22Rv1 (cell line): ENCODE data around the gene LRPAP1.
"Not testable (repeated sequence)": the region's sequence is repeated elsewhere in the genome, so short reads cannot be mapped to it uniquely, and the experiment has no call there.

ENCODE experiments used
- ZFX ChIP-seq: fragments of 450-650 bp; IDR thresholded peaks from 2 replicates; pipeline ENCODE4 v1.6.1; 2017; ENCODE audit warnings: antibody characterized with exemption, borderline replicate concordance
- TF ChIP-seq, protein P1 (sequence below): fragments of 450-650 bp; IDR thresholded peaks from 2 replicates; pipeline ENCODE4 v1.5.1; 2017; ENCODE audit warnings: mild to moderate bottlenecking

DNA sequence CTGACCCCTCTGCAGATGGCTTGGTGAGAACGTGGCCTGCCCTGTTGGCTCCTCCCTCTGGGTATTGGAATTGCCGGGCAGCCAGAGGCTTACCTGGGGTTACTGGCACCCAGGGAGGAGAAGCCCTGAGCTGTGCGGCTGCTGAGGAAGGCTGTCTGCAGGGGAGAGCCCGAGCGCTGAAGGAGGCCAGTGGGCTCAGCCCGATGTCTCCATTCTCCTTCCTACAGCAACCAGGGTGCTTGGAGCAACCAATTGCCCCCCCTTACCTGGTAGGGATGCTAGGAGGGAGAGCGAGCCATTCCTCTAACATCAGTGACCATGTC is 26.3 kb upstream of the LRPAP1 start:
- TF ChIP-seq, protein P1, sequence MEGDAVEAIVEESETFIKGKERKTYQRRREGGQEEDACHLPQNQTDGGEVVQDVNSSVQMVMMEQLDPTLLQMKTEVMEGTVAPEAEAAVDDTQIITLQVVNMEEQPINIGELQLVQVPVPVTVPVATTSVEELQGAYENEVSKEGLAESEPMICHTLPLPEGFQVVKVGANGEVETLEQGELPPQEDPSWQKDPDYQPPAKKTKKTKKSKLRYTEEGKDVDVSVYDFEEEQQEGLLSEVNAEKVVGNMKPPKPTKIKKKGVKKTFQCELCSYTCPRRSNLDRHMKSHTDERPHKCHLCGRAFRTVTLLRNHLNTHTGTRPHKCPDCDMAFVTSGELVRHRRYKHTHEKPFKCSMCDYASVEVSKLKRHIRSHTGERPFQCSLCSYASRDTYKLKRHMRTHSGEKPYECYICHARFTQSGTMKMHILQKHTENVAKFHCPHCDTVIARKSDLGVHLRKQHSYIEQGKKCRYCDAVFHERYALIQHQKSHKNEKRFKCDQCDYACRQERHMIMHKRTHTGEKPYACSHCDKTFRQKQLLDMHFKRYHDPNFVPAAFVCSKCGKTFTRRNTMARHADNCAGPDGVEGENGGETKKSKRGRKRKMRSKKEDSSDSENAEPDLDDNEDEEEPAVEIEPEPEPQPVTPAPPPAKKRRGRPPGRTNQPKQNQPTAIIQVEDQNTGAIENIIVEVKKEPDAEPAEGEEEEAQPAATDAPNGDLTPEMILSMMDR: not testable (repeated sequence)
- TF ChIP-seq ZFX: not testable (repeated sequence)
